PC-3 (cell line): ENCODE measurements around the gene MAML2. TPM values are rescaled to one million over a fixed set of nuclear protein-coding genes. Genes with fewer than 3 reads are reported as not detected.

ENCODE experiments used
- ATAC-seq: fragments of 200-7000 bp; cut with Tn5 transposase; 2 replicates; pipeline ENCODE4 v1.9.1; 2020; ENCODE audit warnings: mild to moderate bottlenecking, moderate library complexity
- BruUV-seq: library from RNA; stranded (reverse); fragments of 400-500 nt; replicated peaks from 2 replicates; lab custom pipeline; 2021; lab: Mats Ljungman, UMichigan
- CTCF ChIA-PET: fragments of 300-600 bp; sonication (Branson Sonifier 250); formaldehyde crosslinking; loops from one replicate; lab custom pipeline; 2022; ENCODE audit warnings: antibody characterized with exemption; lab: Charles Lee
- POLR2A ChIA-PET: fragments of 300-600 bp; sonication (Branson Sonifier 250); formaldehyde crosslinking; loops from one replicate; lab custom pipeline; 2022; ENCODE audit warnings: antibody characterized with exemption; ENCODE audit not compliant: unreplicated experiment; lab: Charles Lee
- DNase-seq: peaks from one replicate; pipeline ENCODE4 v3.0.0-alpha.2; 2015
- H2AFZ ChIP-seq: fragments of 300-600 bp; sonication (generic); 2 replicates; pipeline ENCODE4 v1.6.0; 2016; ENCODE audit warnings: antibody characterized with exemption, low read length
- H3F3A ChIP-seq: fragments of 300-600 bp; sonication (generic); one replicate; pipeline ENCODE4 v1.6.0; 2017; ENCODE audit warnings: antibody characterized with exemption, low read length, control low read depth, mild to moderate bottlenecking; ENCODE audit not compliant: unreplicated experiment
- H3K27ac ChIP-seq: fragments of 300-600 bp; sonication (generic); 2 replicates; pipeline ENCODE4 v1.5.1; 2016; ENCODE audit warnings: mild to moderate bottlenecking, low read length
- H3K27me3 ChIP-seq: fragments of 300-600 bp; sonication (generic); 2 replicates; pipeline ENCODE4 v1.6.1; 2016; ENCODE audit warnings: low read length, mixed read lengths
- H3K36me3 ChIP-seq: fragments of 300-600 bp; sonication (generic); 2 replicates; pipeline ENCODE4 v1.6.1; 2016; ENCODE audit warnings: low read depth, mixed run types, low read length, mixed read lengths
- H3K4me1 ChIP-seq: fragments of 300-600 bp; sonication (generic); 2 replicates; pipeline ENCODE4 v1.5.1; 2016; ENCODE audit warnings: low read length; ENCODE audit not compliant: insufficient read depth
- H3K4me2 ChIP-seq: fragments of 300-600 bp; sonication (generic); 2 replicates; pipeline ENCODE4 v1.6.0; 2016; ENCODE audit warnings: low read length
- H3K4me3 ChIP-seq: fragments of 300-600 bp; sonication (generic); 2 replicates; pipeline ENCODE4 v1.5.1; 2016; ENCODE audit warnings: mild to moderate bottlenecking, low read length, mixed read lengths
- H3K79me2 ChIP-seq: fragments of 300-600 bp; sonication (generic); 2 replicates; pipeline ENCODE4 v1.6.1; 2017; ENCODE audit warnings: low read length, mixed read lengths
- H3K9ac ChIP-seq: fragments of 300-600 bp; sonication (generic); 2 replicates; pipeline ENCODE4 v1.6.0; 2016; ENCODE audit warnings: mild to moderate bottlenecking, low read length
- H3K9me2 ChIP-seq: fragments of 300-600 bp; sonication (generic); replicated peaks from 2 replicates; pipeline ENCODE4 v1.6.1; 2016; ENCODE audit warnings: mixed run types, low read length, mixed read lengths
- H3K9me3 ChIP-seq: fragments of 300-600 bp; sonication (generic); 2 replicates; pipeline ENCODE4 v1.6.1; 2016; ENCODE audit warnings: low read length, mixed read lengths
- H4K20me1 ChIP-seq: fragments of 300-600 bp; sonication (generic); 2 replicates; pipeline ENCODE4 v1.6.1; 2016; ENCODE audit warnings: low read length, mixed read lengths
- EZH2 ChIP-seq: fragments of 300-600 bp; sonication (generic); IDR thresholded peaks from one replicate; pipeline ENCODE4 v1.6.1; 2017; ENCODE audit warnings: antibody characterized with exemption, mild to moderate bottlenecking, low read length; ENCODE audit not compliant: unreplicated experiment
- EZH2phosphoT487 ChIP-seq: fragments of 300-600 bp; sonication (generic); IDR thresholded peaks from 2 replicates; pipeline ENCODE4 v1.6.1; 2018; ENCODE audit warnings: mild to moderate bottlenecking, antibody characterized with exemption, low read length, borderline replicate concordance
- intact Hi-C: fragments of 100-400 bp; cut with micrococcal nuclease; formaldehyde crosslinking; loops from 2 replicates; pipeline ENCODE4 v1.9.0; 2023
- total RNA-seq: library from RNA; depleted of rRNA; stranded (reverse); fragments of >200 nt; gene quantifications from 2 replicates; pipeline ENCODE4 v1.2.3, GENCODE V29; 2014
- TF ChIP-seq, protein P1 (sequence below): fragments of 300-600 bp; sonication (generic); conservative IDR thresholded peaks from 2 replicates; pipeline ENCODE4 v1.5.1; 2017; ENCODE audit warnings: antibody characterized with exemption, low read depth, mild to moderate bottlenecking, low read length

Gene MAML2
- total RNA-seq, 1 experiment from 2014 or later, result 10.9 TPM

DNA sequence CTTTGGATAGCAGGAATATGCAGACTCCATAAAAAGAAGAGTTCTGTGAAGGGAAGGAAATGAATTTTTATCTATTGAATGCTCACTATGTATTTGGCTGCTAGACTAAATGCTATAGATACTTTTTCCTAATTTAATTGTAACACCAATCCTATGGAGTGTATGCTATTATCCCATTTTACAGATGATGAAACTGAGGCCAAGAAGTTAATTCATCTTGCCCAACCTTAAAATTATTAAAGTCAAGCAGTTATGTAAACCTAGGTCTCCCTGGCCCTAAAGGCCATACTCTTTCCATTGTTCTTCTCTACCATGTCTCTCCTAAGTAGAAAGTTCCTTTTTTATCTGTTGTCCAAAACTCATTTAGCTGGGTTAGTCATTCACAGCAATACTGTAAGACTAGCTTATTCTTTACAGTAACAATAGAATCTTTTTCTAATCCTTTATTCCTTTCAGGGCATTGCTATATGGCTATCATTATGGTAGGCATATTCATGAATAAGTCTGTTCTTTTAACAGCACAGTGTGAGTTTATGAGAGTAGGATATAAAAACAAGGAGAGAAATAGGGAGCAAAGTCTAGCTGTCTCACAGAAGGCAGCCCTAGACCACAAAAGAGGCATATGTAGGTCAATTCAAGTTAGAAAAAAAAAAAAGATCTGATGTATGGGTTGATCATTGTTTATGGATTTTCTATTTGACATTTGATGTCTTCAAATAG is 50.5 kb downstream of the MAML2 start:
- BruUV-seq, result no TSS peak
- POLR2A ChIA-PET, result no interaction called here

DNA sequence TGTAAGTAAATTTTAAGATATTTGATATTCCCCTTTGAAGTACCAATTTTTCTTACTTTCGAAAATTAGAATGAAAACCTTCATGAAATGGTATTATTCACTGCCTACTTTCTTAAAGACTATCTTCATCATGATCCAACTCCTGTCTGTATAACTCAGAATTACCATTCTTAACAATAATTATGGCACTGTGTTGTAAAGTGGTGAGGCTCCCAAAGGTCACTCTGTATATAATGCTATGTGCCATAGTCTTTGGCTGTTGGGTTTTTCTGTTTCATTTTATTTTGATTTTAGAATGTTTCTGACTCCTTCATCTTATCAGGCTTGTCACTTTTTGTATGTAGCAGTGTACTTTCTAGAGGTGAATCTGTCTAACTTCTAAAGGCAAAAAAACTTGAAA is 52.4 kb downstream of the MAML2 start:
- intact Hi-C loops, result no loop called here
- ChIA-PET POLR2A (no interaction called here), CTCF (no interaction called here)
- no TSS peak for BruUV-seq
- Histone ChIP-seq H3K79me2 (peaks cover 10% of the 10 kb centered on the region; the same call in 1 of the 2 replicates), H3K27ac (no peak overlapping the region), H3K4me3 (no peak overlapping the region), H3K4me1 (peaks cover 17% of the 10 kb centered on the region), H3K9ac (no peak overlapping the region), H2AFZ (no peak overlapping the region), H3K9me2 (no peaks in the 10 kb centered on the region), H3F3A (no peaks in the 10 kb centered on the region), H3K4me2 (no peak overlapping the region), H3K9me3 (no peaks in the 10 kb centered on the region), H4K20me1 (no peaks in the 10 kb centered on the region), H3K27me3 (no peaks in the 10 kb centered on the region), H3K36me3 (no peaks in the 10 kb centered on the region)
- ATAC-seq (no peak), DNase-seq (no peak)
- TF ChIP-seq EZH2 (no peak), EZH2phosphoT487 (no peak)
- TF ChIP-seq, protein P1, sequence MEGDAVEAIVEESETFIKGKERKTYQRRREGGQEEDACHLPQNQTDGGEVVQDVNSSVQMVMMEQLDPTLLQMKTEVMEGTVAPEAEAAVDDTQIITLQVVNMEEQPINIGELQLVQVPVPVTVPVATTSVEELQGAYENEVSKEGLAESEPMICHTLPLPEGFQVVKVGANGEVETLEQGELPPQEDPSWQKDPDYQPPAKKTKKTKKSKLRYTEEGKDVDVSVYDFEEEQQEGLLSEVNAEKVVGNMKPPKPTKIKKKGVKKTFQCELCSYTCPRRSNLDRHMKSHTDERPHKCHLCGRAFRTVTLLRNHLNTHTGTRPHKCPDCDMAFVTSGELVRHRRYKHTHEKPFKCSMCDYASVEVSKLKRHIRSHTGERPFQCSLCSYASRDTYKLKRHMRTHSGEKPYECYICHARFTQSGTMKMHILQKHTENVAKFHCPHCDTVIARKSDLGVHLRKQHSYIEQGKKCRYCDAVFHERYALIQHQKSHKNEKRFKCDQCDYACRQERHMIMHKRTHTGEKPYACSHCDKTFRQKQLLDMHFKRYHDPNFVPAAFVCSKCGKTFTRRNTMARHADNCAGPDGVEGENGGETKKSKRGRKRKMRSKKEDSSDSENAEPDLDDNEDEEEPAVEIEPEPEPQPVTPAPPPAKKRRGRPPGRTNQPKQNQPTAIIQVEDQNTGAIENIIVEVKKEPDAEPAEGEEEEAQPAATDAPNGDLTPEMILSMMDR, result no peak

More for the DNA sequence above, 50.5 kb downstream of the MAML2 start:
- H3K27me3 ChIP-seq, result no peaks in the 10 kb centered on the region
- no peak overlapping the region for H3K4me3 ChIP-seq
- H3K4me1 ChIP-seq, result peaks cover 10% of the 10 kb centered on the region
- no peak overlapping the region for H3K9ac ChIP-seq
- no peak overlapping the region for H2AFZ ChIP-seq
- no peaks in the 10 kb centered on the region for H3K36me3 ChIP-seq
- no peak overlapping the region for H3K4me2 ChIP-seq
- TF ChIP-seq, protein P1, result no peak
- TF ChIP-seq EZH2phosphoT487, result no peak
- TF ChIP-seq EZH2, result no peak
- intact Hi-C loops, result no loop called here
- H3K9me2 ChIP-seq, result no peaks in the 10 kb centered on the region
- ATAC-seq (no peak), DNase-seq (no peak)
- H3K9me3 ChIP-seq, result no peaks in the 10 kb centered on the region
- no peaks in the 10 kb centered on the region for H3K79me2 ChIP-seq
- H3F3A ChIP-seq, result no peaks in the 10 kb centered on the region
- CTCF ChIA-PET, result no interaction called here
- H3K27ac ChIP-seq, result no peak overlapping the region
- H4K20me1 ChIP-seq, result no peaks in the 10 kb centered on the region

DNA sequence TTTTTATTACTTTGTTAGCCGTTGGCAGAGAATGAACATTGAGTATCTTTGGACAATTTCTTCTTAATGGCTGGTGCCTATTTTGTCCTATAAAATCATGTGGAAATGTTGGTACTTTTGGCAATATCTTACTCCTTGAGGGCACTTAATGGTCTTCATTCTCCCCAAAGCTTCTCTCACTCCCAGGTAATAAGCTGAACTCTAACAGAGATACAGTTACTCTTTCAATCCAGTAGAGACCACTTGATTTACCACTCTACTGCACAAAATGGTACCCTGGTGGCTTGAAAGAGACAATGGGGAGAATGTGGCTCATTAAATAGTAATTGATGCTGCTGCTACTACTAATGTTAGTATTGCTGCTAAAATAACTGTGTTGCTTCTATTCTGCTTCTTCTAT is 53.0 kb downstream of the MAML2 start:
- no peak for ATAC-seq
- intact Hi-C loops, result no loop called here
- no peak overlapping the region for H3K27ac ChIP-seq
- H4K20me1 ChIP-seq, result no peaks in the 10 kb centered on the region
- peaks cover 21% of the 10 kb centered on the region for H3K4me1 ChIP-seq
- CTCF ChIA-PET, result no interaction called here
- H3K4me2 ChIP-seq, result no peak overlapping the region
- no peak for TF ChIP-seq EZH2
- TF ChIP-seq, protein P1, result no peak
- TF ChIP-seq EZH2phosphoT487, result no peak
- H2AFZ ChIP-seq, result no peak overlapping the region
- no peak for DNase-seq
- H3K9ac ChIP-seq, result no peak overlapping the region
- H3K9me2 ChIP-seq, result no peaks in the 10 kb centered on the region
- peaks cover 10% of the 10 kb centered on the region; the same call in 1 of the 2 replicates for H3K79me2 ChIP-seq
- H3K36me3 ChIP-seq, result no peaks in the 10 kb centered on the region
- no peak overlapping the region for H3K4me3 ChIP-seq
- BruUV-seq, result no TSS peak
- no peaks in the 10 kb centered on the region for H3K9me3 ChIP-seq
- H3K27me3 ChIP-seq, result no peaks in the 10 kb centered on the region
- no peaks in the 10 kb centered on the region for H3F3A ChIP-seq
- POLR2A ChIA-PET, result no interaction called here
